SK-N-SH (cell line): ENCODE measurements around the gene ZSWIM3. TPM values are rescaled to one million over a fixed set of nuclear protein-coding genes. Genes with fewer than 3 reads are reported as not detected.

ENCODE experiments used
- CTCF ChIA-PET: fragments of 300-600, 350-600 bp; formaldehyde crosslinking; extraction: SDS; loops from one replicate; lab custom pipeline; 2021; lab: Yijun Ruan, JAX
- POLR2A ChIA-PET: fragments of 350-600 bp; sonication (Branson Sonifier 250); formaldehyde crosslinking; extraction: SDS; loops from one replicate; lab custom pipeline; 2020; ENCODE audit warnings: antibody characterized with exemption, inconsistent platforms; lab: Yijun Ruan, JAX
- DNase-seq: peaks from one replicate; pipeline ENCODE4 v3.0.0; 2012
- H2AFZ ChIP-seq: fragments of 200-600 bp; sonication (generic); 2 replicates; pipeline ENCODE4 v1.8.1; 2016; ENCODE audit warnings: antibody characterized with exemption, mild to moderate bottlenecking, low read depth
- H3F3A ChIP-seq: fragments of 200-600 bp; sonication (generic); replicated peaks from 2 replicates; pipeline ENCODE3; 2016; ENCODE audit warnings: antibody characterized with exemption, mild to moderate bottlenecking; ENCODE audit not compliant: insufficient read depth
- H3K27ac ChIP-seq, 2 experiments: fragments of 200-500 bp in 1 of 2; fragments of 200-600 bp in 1 of 2; sonication (Bioruptor generic) in 1 of 2; sonication (generic), shearing (Covaris generic) in 1 of 2; 2 replicates each; pipeline versions ENCODE4 v1.5.1 to v1.6.1; 2014 to 2016; ENCODE audit warnings: low read depth in 2 of 2, inconsistent platforms in 1 of 2, low read length in 1 of 2, mild to moderate bottlenecking in 1 of 2, mixed read lengths in 1 of 2
- H3K27me3 ChIP-seq: fragments of 200-600 bp; sonication (generic), shearing (Covaris generic); 2 replicates; pipeline ENCODE4 v1.6.1; 2016; ENCODE audit warnings: mixed run types; ENCODE audit not compliant: insufficient read depth
- H3K36me3 ChIP-seq, 2 experiments: fragments of 200-500 bp in 1 of 2; fragments of 200-600 bp in 1 of 2; sonication (Bioruptor generic) in 1 of 2; sonication (generic) in 1 of 2; replicated peaks in 1 of 2; 2 replicates each; pipeline versions ENCODE3 to v1.5.1; 2014 to 2016; ENCODE audit warnings: low read length in 1 of 2, mild to moderate bottlenecking in 1 of 2; ENCODE audit not compliant: insufficient read depth in 2 of 2, control insufficient read depth in 1 of 2
- H3K4me1 ChIP-seq, 2 experiments: fragments of 200-500 bp in 1 of 2; fragments of 200-600 bp in 1 of 2; sonication (Bioruptor generic) in 1 of 2; sonication (generic), shearing (Covaris generic) in 1 of 2; 2 replicates each; pipeline versions ENCODE4 v1.5.1 to v1.6.1; 2014 to 2016; ENCODE audit warnings: low read depth in 1 of 2, low read length in 1 of 2, mixed run types in 1 of 2; ENCODE audit not compliant: insufficient read depth in 2 of 2, control insufficient read depth in 1 of 2
- H3K4me2 ChIP-seq: fragments of 200-600 bp; sonication (generic), shearing (Covaris generic); 2 replicates; pipeline ENCODE4 v1.6.1; 2017; ENCODE audit warnings: mixed run types
- H3K4me3 ChIP-seq, 2 experiments: fragments of 200-500 bp in 1 of 2; fragments of 200-600 bp in 1 of 2; sonication (Bioruptor generic) in 1 of 2; sonication (generic), shearing (Covaris generic) in 1 of 2; 2 replicates each; pipeline versions ENCODE4 v1.5.1 to v1.8.1; 2014 to 2016; ENCODE audit warnings: low read depth in 2 of 2, inconsistent platforms in 1 of 2, low read length in 1 of 2, mild to moderate bottlenecking in 1 of 2, mixed read lengths in 1 of 2, moderate library complexity in 1 of 2
- H3K79me2 ChIP-seq: fragments of 200-600 bp; sonication (generic); 2 replicates; pipeline ENCODE4 v1.8.1; 2017; ENCODE audit warnings: mild to moderate bottlenecking; ENCODE audit not compliant: insufficient read depth
- H3K9ac ChIP-seq: fragments of 200-600 bp; sonication (generic); 2 replicates; pipeline ENCODE4 v1.6.1; 2017; ENCODE audit warnings: mixed run types
- H3K9me2 ChIP-seq: fragments of 200-600 bp; sonication (generic); 2 replicates; pipeline ENCODE4 v1.6.1; 2017; ENCODE audit warnings: mixed run types
- H3K9me3 ChIP-seq: fragments of 200-600 bp; sonication (generic); 2 replicates; pipeline ENCODE4 v1.6.1; 2017; ENCODE audit warnings: mixed run types, mild to moderate bottlenecking, moderate library complexity
- H4K20me1 ChIP-seq: fragments of 200-600 bp; sonication (generic); 2 replicates; pipeline ENCODE4 v1.6.1; 2017; ENCODE audit warnings: mild to moderate bottlenecking, mixed run types; ENCODE audit not compliant: insufficient read depth
- CHD2 ChIP-seq: fragments of 150-350 bp; IDR thresholded peaks from 2 replicates; pipeline ENCODE4 v1.6.1; 2018; ENCODE audit warnings: low read length; ENCODE audit not compliant: partially characterized antibody
- EP300 ChIP-seq, 2 experiments: IDR thresholded peaks; 2 replicates each; pipeline versions ENCODE4 v1.4.0 to v1.6.1; 2012; ENCODE audit warnings: borderline replicate concordance in 1 of 2, low read depth in 1 of 2, low read length in 1 of 2
- EZH2phosphoT487 ChIP-seq: fragments of 200-600 bp; sonication (generic); IDR thresholded peaks from 2 replicates; pipeline ENCODE4 v1.6.1; 2017; ENCODE audit warnings: low read depth, mixed run types, mild to moderate bottlenecking, antibody characterized with exemption, moderate library complexity, borderline replicate concordance
- GABPA ChIP-seq: IDR thresholded peaks from 2 replicates; pipeline ENCODE4 v1.4.0; 2012; ENCODE audit warnings: low read depth, mild to moderate bottlenecking
- GATA2 ChIP-seq: sonication (generic); formaldehyde crosslinking; IDR thresholded peaks from 2 replicates; pipeline ENCODE4 v1.5.0; 2020; ENCODE audit warnings: mild to moderate bottlenecking, missing genetic modification reagents
- JUND ChIP-seq: IDR thresholded peaks from 2 replicates; pipeline ENCODE4 v1.4.0; 2012
- MEF2A ChIP-seq: IDR thresholded peaks from 2 replicates; pipeline ENCODE4 v1.4.0; 2012; ENCODE audit warnings: low read depth, borderline replicate concordance
- MXI1 ChIP-seq: IDR thresholded peaks from 2 replicates; pipeline ENCODE4 v1.6.1; 2012; ENCODE audit warnings: mild to moderate bottlenecking, low read depth, low read length, improper control_type of control experiment
- POLR2AphosphoS5 ChIP-seq: IDR thresholded peaks from 2 replicates; pipeline ENCODE4 v1.6.1; 2012; ENCODE audit warnings: low read depth, low read length
- RCOR1 ChIP-seq: fragments of 150-350 bp; IDR thresholded peaks from 2 replicates; pipeline ENCODE4 v1.6.1; 2017; ENCODE audit warnings: antibody characterized with exemption, low read length
- SMC3 ChIP-seq: IDR thresholded peaks from 2 replicates; pipeline ENCODE4 v1.6.1; 2012; ENCODE audit warnings: low read depth, low read length, improper control_type of control experiment
- YY1 ChIP-seq: IDR thresholded peaks from 2 replicates; pipeline ENCODE4 v1.4.0; 2012; ENCODE audit warnings: low read depth, mild to moderate bottlenecking
- WGBS: methylation state at CpG from one replicate; pipeline ENCODE4 v1.1.6; 2017; ENCODE audit warnings: low lambda C conversion rate; 5-methylcytosine and 5-hydroxymethylcytosine counted together
- polyA plus RNA-seq, 3 experiments: library from polyadenylated mRNA; depleted of rRNA; stranded (reverse); fragments of >200 nt; gene quantifications; 2 replicates each; pipeline ENCODE4 v1.2.3, GENCODE V29; 2012
- TF ChIP-seq, protein P1 (sequence below): IDR thresholded peaks from 2 replicates; pipeline ENCODE4 v1.4.0; 2012; ENCODE audit warnings: low read depth
- TF ChIP-seq, protein P2 (sequence below): fragments of 200-600 bp; sonication (generic); IDR thresholded peaks from 2 replicates; pipeline ENCODE4 v1.6.1; 2017; ENCODE audit warnings: antibody characterized with exemption, mild to moderate bottlenecking, moderate library complexity
- TF ChIP-seq, protein P3 (sequence below): fragments of 150-350 bp; IDR thresholded peaks from 2 replicates; pipeline ENCODE4 v1.6.1; 2016; ENCODE audit warnings: mild to moderate bottlenecking, low read depth, low read length
- TF ChIP-seq, protein P4 (sequence below): IDR thresholded peaks from 2 replicates; pipeline ENCODE4 v1.4.0; 2012; ENCODE audit warnings: low read depth, borderline replicate concordance

Gene ZSWIM3
- polyA plus RNA-seq, 1 of the 3 experiments (the other 2 are of a cell fraction): 2.3 TPM

DNA sequence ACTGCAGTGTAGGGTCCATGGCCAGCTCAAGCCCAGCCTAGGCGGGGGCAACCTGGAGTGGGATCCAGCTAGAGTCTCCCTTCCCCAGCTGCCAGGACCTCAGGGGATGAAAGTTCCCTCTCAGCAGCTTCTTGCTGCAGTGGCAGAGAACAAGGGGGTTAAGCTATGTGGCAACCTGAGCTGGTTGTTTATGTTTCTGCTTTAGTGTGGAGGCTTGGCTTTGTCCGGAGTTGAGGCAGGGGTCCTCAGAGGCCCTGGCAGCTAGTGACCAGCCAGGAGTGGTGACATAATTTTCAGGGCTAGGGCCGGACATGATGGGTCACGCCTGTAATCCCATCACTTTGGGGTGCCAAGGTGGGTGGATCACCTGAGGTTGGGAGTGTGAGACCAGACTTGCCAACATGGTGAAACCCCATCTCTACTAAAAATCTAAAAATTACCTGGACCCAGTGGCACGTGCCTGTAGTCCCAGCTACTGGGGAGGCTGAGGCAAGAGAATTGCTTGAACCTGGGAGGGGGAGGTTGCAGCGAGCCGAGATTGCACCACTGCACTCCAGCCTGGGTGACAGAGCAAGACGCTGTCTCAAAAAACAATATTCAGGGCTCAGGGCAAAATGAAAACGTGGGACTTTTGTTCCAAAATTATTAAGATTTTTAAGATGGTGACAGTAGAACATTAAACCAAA is 68.5 kb downstream of the ZSWIM3 start:
- no peak for DNase-seq
- POLR2A ChIA-PET: interaction anchor here (1.1 to 2.5 kb wide), 2 partner anchors 8 to 36 kb away, joined by 3 to 11 read pairs; partner anchors contain the start of gene PCIF1
- CTCF ChIA-PET: interaction anchor here (0.6 to 1.6 kb wide), 4 partner anchors 12 to 44 kb away, joined by 3 to 5 read pairs (median 4); no protein-coding TSS in a partner anchor
- Histone ChIP-seq H3K9me3 (no peaks in the 10 kb centered on the region), H3F3A (peaks cover 9% of the 10 kb centered on the region), H4K20me1 (no peaks in the 10 kb centered on the region), H3K4me2 (no peak overlapping the region), H3K27me3 (no peaks in the 10 kb centered on the region), H3K9ac (no peak overlapping the region), H3K4me3 (no peak overlapping the region), H3K9me2 (no peaks in the 10 kb centered on the region), H3K36me3 (peaks cover 0 to 1% of the 10 kb centered on the region in 2 experiments), H2AFZ (no peak overlapping the region), H3K27ac (no peak overlapping the region), H3K79me2 (no peaks in the 10 kb centered on the region), H3K4me1 (no peaks in the 10 kb centered on the region)
- no peak for TF ChIP-seq GATA2 (CRISPR knock-in tag)
- TF ChIP-seq, protein P1, sequence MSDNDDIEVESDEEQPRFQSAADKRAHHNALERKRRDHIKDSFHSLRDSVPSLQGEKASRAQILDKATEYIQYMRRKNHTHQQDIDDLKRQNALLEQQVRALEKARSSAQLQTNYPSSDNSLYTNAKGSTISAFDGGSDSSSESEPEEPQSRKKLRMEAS: no peak
- no peak for TF ChIP-seq RCOR1
- no peak for TF ChIP-seq SMC3
- 73% methylated on average over 9 of the region's 9 CpGs for WGBS

DNA sequence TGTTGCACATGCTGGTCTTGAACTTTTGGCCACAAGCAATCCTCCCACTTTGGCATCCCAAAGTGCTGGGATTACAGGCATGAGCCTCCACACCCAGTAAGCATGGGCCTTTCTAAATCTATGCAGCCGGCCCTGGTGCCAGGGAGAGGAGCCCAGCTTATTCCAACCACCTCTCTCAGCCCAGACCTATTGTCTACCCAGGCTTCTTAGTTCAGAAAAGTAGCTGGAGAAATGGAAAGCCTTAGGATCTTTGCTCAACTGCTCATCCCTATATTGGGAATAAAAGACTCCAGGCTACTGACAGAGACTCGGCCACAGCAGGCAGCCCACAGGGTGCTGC is 69.3 kb downstream of the ZSWIM3 start:
- Histone ChIP-seq H3K36me3 (peaks cover 0 to 4% of the 10 kb centered on the region in 2 experiments), H3K27me3 (no peaks in the 10 kb centered on the region)
- CTCF ChIA-PET: interaction anchor here (1.4 to 1.6 kb wide), 2 partner anchors 37 to 43 kb away, joined by 4 to 5 read pairs; no protein-coding TSS in a partner anchor
- TF ChIP-seq, protein P2, sequence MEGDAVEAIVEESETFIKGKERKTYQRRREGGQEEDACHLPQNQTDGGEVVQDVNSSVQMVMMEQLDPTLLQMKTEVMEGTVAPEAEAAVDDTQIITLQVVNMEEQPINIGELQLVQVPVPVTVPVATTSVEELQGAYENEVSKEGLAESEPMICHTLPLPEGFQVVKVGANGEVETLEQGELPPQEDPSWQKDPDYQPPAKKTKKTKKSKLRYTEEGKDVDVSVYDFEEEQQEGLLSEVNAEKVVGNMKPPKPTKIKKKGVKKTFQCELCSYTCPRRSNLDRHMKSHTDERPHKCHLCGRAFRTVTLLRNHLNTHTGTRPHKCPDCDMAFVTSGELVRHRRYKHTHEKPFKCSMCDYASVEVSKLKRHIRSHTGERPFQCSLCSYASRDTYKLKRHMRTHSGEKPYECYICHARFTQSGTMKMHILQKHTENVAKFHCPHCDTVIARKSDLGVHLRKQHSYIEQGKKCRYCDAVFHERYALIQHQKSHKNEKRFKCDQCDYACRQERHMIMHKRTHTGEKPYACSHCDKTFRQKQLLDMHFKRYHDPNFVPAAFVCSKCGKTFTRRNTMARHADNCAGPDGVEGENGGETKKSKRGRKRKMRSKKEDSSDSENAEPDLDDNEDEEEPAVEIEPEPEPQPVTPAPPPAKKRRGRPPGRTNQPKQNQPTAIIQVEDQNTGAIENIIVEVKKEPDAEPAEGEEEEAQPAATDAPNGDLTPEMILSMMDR: no peak
- TF ChIP-seq CHD2: no peak
- no peak for TF ChIP-seq YY1
- no peak for TF ChIP-seq POLR2AphosphoS5
- TF ChIP-seq JUND: no peak
- no peak for TF ChIP-seq SMC3
- TF ChIP-seq, protein P1: no peak
- TF ChIP-seq EZH2phosphoT487: no peak
- no peak for TF ChIP-seq MXI1
- TF ChIP-seq MEF2A: no peak
- TF ChIP-seq, protein P3, sequence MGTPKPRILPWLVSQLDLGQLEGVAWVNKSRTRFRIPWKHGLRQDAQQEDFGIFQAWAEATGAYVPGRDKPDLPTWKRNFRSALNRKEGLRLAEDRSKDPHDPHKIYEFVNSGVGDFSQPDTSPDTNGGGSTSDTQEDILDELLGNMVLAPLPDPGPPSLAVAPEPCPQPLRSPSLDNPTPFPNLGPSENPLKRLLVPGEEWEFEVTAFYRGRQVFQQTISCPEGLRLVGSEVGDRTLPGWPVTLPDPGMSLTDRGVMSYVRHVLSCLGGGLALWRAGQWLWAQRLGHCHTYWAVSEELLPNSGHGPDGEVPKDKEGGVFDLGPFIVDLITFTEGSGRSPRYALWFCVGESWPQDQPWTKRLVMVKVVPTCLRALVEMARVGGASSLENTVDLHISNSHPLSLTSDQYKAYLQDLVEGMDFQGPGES: no peak
- no peak for TF ChIP-seq GATA2 (CRISPR knock-in tag)
- TF ChIP-seq, protein P4, sequence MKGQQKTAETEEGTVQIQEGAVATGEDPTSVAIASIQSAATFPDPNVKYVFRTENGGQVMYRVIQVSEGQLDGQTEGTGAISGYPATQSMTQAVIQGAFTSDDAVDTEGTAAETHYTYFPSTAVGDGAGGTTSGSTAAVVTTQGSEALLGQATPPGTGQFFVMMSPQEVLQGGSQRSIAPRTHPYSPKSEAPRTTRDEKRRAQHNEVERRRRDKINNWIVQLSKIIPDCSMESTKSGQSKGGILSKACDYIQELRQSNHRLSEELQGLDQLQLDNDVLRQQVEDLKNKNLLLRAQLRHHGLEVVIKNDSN: no peak
- TF ChIP-seq GABPA: no peak
- TF ChIP-seq EP300 (IDR thresholded peaks at IDR 0.05; ENCODE audit: borderline replicate concordance in 1 of 2, low read depth in 1 of 2, low read length in 1 of 2): no peak
- TF ChIP-seq, all 33 proteins: peak for 0
- Histone ChIP-seq H3K4me3 (no peak overlapping the region), H3K27ac (no peak overlapping the region), H3F3A (peaks cover 9% of the 10 kb centered on the region), H3K9me2 (no peaks in the 10 kb centered on the region), H4K20me1 (no peaks in the 10 kb centered on the region), H3K79me2 (peaks cover 5% of the 10 kb centered on the region; the same call in 1 of the 2 replicates), H3K9ac (no peak overlapping the region), H2AFZ (no peak overlapping the region), H3K9me3 (no peaks in the 10 kb centered on the region), H3K4me1 (no peaks in the 10 kb centered on the region), H3K4me2 (no peak overlapping the region)
- POLR2A ChIA-PET: no interaction called here
- no peak for DNase-seq
- 89% methylated on average over 2 of the region's 2 CpGs for WGBS
